AG08396 (cell line): ENCODE results near the gene C21orf58.

Experiments
- DNase-seq: peaks from one replicate; pipeline ENCODE4 v3.0.0; 2012; ENCODE audit warnings: low spot score, mixed read lengths

Gene C21orf58

GRCh38 chr21:46295177-46295770 is 28.4 kb downstream of the C21orf58 start:
- DNase-seq: no peak

DNA sequence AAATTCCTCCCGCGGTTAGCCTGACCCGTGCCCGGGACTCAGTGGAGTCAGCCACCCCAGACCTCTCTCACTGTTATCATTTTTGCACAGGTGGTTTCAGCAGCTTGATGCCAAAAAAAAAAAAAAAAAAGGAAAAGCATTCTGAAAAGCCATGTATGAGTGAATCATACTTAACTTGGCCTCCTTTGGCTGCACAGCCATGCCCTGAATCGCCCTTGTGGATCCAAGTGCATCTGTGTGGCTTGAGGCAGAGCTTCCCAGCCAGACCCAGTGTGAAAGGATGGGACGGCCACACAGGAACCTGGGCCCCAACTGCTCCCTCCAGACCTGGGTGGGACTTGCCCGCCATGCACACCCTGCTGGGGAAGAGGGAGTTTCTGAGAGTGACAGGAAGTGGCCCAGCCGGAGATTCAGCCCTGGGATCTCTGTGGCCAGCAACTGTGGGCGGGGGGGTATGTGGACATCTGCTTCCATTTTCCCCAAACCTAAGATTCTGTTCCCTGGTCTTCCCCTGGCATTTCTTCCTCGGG is 29.0 kb downstream of the C21orf58 start:
- peak; percentile 67 for DNase-seq

- DNase-seq: no peak
Observed at GRCh38 chr21:46291561-46291960, 32.1 kb downstream of the C21orf58 start.

DNA sequence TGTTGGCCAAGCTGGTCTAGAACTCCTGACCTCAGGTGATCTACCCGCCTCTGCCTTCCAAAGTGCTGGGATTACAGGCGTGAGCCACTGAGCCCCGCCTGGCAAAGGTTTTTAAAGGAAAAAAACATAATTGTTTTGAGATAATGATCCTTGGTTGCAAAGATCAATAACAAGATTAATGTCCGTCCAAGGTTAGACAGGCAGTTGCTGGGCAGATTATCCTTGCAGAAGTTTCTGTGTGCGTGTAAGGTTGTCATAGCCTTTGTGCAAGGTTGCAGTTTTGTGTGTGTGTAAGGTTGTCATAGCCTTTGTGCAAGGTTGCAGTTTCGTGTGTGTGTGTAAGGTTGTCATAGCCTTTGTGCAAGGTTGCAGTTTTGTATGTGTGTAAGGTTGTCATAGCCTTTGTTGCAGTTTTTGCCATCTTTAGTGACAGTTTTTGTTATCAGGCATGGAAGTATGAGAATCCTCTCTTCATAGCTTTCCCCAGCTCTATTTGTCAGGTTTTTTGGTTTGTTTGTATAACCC is 34.0 kb downstream of the C21orf58 start:
- no peak for DNase-seq

GRCh38 chr21:46287541-46287940 is 36.1 kb downstream of the C21orf58 start:
- DNase-seq: no peak

DNA sequence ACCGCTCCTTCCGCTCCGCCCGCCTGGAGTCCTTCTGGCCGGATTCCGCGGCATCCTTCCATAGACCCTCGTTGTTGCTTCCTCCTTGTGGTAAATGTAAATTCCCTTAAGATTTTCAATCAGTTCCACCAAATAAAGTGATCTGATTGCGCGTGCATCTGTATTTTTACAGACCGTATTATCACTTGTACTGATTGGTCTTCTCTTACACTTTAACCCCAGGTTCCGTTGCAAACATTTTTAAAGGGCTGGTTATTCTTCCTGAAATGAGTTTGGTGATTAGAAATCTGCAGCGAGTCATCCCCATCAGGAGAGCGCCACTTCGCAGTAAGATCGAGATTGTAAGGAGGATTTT is 37.0 kb downstream of the C21orf58 start:
- DNase-seq: peak; percentile 35

GRCh38 chr21:46285761-46286647 is 37.7 kb downstream of the C21orf58 start, which contains the start of gene YBEY:
Gene YBEY (plus strand): TSS chr21:46286342. CDS start chr21:46286914, 572 bp downstream.
- DNase-seq: peak; percentile 97

GRCh38 chr21:46285206-46285661 is 38.4 kb downstream of the C21orf58 start, which contains the start of gene MCM3AP:
Gene MCM3AP (minus strand): TSS chr21:46285611. CDS start chr21:46285286, 325 bp downstream.
- no peak for DNase-seq

DNA sequence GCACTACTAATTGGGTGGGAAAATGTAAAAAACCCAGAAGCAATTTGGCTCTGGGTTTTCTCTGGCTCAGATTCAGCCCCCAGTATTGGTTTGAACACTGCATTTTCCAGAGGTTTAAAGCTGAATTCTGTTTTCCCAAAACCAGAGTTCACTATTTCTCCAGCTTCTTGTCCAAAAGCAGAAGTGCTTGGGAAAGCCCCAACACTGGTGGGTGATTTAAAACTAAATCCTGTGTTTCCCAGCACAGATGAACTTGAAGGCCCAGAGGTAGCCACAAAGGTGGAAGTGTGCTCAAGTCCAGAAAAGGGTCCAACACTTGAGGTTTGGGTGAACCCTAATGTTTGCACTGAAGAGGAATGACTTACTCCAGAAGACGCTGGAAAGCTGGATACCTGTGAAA is 38.9 kb downstream of the C21orf58 start:
- DNase-seq: no peak

- no peak for DNase-seq
Observed at GRCh38 chr21:46284077-46284644, 39.5 kb downstream of the C21orf58 start.

GRCh38 chr21:46274797-46275390 is 48.8 kb downstream of the C21orf58 start:
- DNase-seq: no peak

DNA sequence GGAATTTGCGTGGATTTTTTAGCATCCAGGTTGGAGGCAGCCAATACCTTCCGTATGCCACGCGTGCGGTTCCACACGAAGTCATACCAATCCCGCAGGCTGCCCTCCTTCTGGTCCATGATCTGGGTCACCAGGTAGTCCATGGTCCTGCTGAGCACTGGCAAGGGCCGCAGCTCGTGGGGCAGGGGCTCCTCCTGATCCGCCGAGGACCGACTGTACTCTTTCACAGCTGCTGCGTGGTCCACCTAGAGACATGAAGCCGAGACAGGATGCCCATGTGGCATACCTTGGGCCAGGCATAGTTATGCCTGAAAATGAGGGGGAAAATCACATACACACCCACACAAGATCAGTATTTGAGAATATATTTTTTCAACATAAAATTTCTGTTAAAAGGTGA is 50.3 kb downstream of the C21orf58 start:
- no peak for DNase-seq

- DNase-seq: no peak
Observed at GRCh38 chr21:46269466-46269865, 54.2 kb downstream of the C21orf58 start.

DNA sequence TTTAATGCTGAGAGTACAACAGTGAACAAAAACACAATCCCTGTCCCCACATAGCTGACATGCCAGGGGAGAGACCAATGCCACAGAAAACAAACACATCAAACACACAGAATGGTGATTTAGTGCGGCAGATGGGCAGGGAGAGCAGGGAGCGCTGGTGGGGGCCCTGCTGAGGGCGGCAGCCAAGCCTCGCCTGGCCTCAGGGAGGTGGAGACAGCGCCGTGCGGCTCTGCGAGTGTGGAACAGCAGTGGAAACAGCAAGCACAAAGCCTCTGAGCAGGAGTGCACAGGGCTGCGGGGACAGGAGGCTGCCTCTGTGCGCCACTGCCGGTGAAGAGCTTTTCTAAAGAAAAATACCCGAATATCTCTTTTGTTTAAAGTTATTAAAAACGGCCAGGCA is 55.3 kb downstream of the C21orf58 start:
- no peak for DNase-seq

DNA sequence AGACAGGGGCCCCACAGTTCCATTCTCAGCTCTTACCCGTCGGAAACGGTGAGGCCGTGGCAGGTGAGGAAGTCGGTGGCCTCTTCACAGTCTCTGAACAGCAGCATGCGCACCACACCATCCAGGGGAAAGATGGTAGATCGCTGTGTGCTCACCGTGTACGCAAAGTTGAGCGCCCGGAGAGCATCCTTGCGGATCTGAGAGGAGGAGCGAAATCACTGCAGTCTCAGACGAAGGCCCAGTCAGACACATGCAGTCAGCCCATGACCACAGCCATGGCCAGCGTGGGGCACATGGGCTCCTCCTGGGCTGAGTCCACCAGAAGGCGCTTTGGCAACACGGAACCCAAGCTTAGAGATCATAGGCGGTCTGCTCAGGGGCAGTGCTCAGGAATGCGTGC is 56.7 kb downstream of the C21orf58 start:
- no peak for DNase-seq

DNA sequence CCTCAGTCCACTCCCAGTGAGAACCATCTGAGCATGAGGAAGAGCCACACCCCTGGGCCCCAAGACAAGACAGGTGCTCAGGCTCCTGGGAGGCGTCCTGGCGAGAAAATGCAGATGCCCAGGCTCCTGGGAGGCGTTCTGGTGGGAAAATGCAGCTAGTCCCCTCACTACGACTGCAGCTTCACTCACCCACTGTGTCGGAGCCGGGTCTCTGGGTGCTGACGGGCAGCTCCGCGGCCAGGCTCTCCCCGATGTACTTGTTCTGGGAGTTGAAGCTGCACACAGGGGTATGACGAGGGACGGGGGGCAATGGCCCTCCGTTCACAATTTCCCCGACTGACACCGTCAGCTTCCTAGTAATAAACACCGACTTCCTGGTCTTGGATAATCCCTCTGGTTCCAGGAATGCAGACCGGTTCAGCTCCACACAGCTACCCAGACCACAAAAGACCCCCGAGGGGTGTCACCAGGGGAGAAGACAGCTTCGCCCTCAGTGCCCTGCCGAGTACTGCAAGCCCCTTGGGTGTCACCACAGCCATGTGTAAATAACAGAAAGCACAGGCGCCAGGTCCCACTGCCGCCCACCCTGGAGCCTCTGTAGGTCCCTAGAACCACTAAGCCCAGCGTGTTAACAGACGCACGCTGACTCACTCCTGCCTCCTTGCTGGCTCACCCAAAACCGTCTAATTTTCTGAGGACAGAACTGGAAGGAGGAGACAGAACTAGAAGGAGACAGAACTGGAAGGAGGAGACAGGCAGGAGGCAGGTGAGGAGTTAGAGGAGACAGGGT is 57.7 kb downstream of the C21orf58 start:
- DNase-seq: no peak

GRCh38 chr21:46264690-46265144 is 59.0 kb downstream of the C21orf58 start:
- DNase-seq: no peak

DNA sequence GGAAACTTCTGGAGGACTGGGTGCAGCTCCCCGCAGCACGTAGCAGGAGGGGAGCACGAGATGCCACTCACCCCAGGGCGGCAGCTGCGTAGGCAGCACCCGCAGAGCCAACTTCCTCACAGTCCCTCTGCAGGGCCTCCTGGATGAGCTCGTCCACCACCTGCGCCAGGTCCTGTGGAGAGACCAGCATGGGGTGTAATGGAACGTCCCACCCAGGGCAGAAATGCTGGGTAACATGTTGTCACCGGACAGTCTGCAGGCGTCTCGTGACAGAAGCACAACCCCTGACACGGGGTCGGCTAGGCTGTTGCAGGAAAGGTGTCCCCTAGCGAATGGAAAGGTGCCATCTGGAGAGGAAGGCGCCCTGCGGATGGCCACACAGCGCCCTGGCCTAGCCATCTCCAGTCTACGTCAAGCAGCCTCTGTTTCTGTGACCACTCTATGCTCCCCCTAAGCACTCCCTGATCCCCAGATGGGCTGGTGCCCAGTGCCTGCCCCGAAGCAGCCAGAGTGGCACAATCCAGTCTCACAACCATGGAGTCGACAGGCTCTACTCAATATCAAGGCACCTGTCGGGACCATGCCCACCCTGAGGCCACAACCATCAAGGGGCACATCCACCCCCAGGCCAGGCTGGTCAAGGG is 59.5 kb downstream of the C21orf58 start:
- no peak for DNase-seq

- DNase-seq: no peak
Observed at GRCh38 chr21:46256501-46256994, 67.1 kb downstream of the C21orf58 start.

DNA sequence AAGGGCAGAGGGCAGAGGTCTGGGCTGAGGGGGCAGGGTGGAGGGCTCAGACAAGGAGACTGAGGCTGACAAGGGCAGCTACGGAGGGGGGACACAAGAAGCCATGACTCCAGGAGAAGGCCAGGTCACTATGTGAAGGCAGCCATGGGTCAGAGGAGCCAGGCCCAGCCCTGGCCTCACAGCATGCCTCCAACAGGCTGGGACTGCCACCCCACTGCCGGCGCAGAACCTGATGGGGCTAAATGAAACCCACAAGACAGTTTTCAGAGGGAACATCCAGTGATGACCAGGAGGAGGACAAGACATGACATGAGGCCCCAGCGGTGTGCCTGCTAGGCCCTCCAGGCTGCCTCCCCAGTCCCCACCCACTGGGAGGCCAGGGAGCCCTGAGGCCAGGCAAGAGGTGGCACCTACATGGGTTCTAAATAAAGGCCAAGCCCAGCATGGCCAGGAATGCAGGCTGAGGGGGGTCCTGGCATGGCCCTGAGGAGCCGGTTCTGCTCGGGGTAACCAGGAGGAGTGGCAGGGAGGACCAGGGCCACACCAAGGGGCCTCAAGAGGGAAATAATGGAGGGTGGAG is 67.8 kb downstream of the C21orf58 start:
- DNase-seq: no peak
